Effector memory CD8-positive, alpha-beta T cell (primary cell): ENCODE measurements around the gene CDH2.

Experiments used
- ATAC-seq: fragments of 150-1000 bp; cut with Tn5 transposase; replicated peaks from 2 replicates; pipeline ENCODE4 v1.10.0; 2021; ENCODE audit warnings: mild to moderate bottlenecking, moderate library complexity
- DNase-seq, 3 experiments: peaks; one replicate each; pipeline ENCODE4 v3.0.0; 2021
- H3K27ac Mint-ChIP-seq, 2 donors: one replicate each; pipeline ENCODE4 v1.8.0; 2022; ENCODE audit warnings: mild to moderate bottlenecking in 2 of 2, mixed read lengths in 2 of 2, moderate library complexity in 2 of 2
- H3K27me3 Mint-ChIP-seq, 2 donors: one replicate each; pipeline ENCODE4 v1.8.0; 2022; ENCODE audit warnings: mixed read lengths in 2 of 2
- H3K36me3 Mint-ChIP-seq: one replicate; pipeline ENCODE4 v1.8.0; 2022; ENCODE audit warnings: mild to moderate bottlenecking, moderate library complexity, mixed read lengths; ENCODE audit not compliant: insufficient read depth
- H3K4me1 Mint-ChIP-seq, 2 donors: one replicate each; pipeline ENCODE4 v1.8.0; 2022; ENCODE audit warnings: low read depth in 2 of 2, mixed read lengths in 2 of 2
- H3K4me3 Mint-ChIP-seq, 2 donors: one replicate each; pipeline ENCODE4 v1.8.0; 2022; ENCODE audit warnings: mild to moderate bottlenecking in 2 of 2, mixed read lengths in 2 of 2, moderate library complexity in 2 of 2
- H3K9me3 Mint-ChIP-seq, 2 donors: one replicate each; pipeline ENCODE4 v1.8.0; 2022; ENCODE audit warnings: mixed read lengths in 2 of 2

Gene CDH2

GRCh38 chr18:28112056-28112470 lies 64.9 kb downstream of the CDH2 start:
- no peak overlapping the region for H3K27ac Mint-ChIP-seq
- H3K4me1 Mint-ChIP-seq, result no peaks in the 10 kb centered on the region
- DNase-seq (no peak), ATAC-seq (no peak)
- H3K9me3 Mint-ChIP-seq, result peaks cover 0 to 9% of the 10 kb centered on the region in 2 donors
- H3K36me3 Mint-ChIP-seq, result no peaks in the 10 kb centered on the region
- no peaks in the 10 kb centered on the region for H3K27me3 Mint-ChIP-seq
- H3K4me3 Mint-ChIP-seq, result no peak overlapping the region

- DNase-seq (no peak), ATAC-seq (no peak)
- Mint-ChIP-seq H3K4me3 (no peak overlapping the region), H3K27ac (no peak overlapping the region), H3K9me3 (peaks cover 0 to 9% of the 10 kb centered on the region in 2 donors), H3K4me1 (no peaks in the 10 kb centered on the region), H3K27me3 (no peaks in the 10 kb centered on the region), H3K36me3 (no peaks in the 10 kb centered on the region)
Observed at GRCh38 chr18:28110924-28111323, 66.0 kb downstream of the CDH2 start.

GRCh38 chr18:28109781-28110560 lies 67.0 kb downstream of the CDH2 start:
- Mint-ChIP-seq H3K4me1 (no peaks in the 10 kb centered on the region), H3K27ac (no peak overlapping the region), H3K36me3 (no peaks in the 10 kb centered on the region), H3K9me3 (peaks cover 0 to 9% of the 10 kb centered on the region in 2 donors), H3K27me3 (no peaks in the 10 kb centered on the region), H3K4me3 (no peak overlapping the region)
- ATAC-seq (no peak), DNase-seq (no peak)

- no peak for DNase-seq
- H3K36me3 Mint-ChIP-seq, result no peaks in the 10 kb centered on the region
- no peak for ATAC-seq
- no peak overlapping the region for H3K27ac Mint-ChIP-seq
- no peaks in the 10 kb centered on the region for H3K27me3 Mint-ChIP-seq
- no peak overlapping the region for H3K4me3 Mint-ChIP-seq
- peaks cover 0 to 9% of the 10 kb centered on the region in 2 donors for H3K9me3 Mint-ChIP-seq
- no peaks in the 10 kb centered on the region for H3K4me1 Mint-ChIP-seq
Observed at GRCh38 chr18:28108814-28109213, 68.1 kb downstream of the CDH2 start.

- peaks cover 0 to 8% of the 10 kb centered on the region in 2 donors for H3K9me3 Mint-ChIP-seq
- no peak overlapping the region for H3K4me3 Mint-ChIP-seq
- no peaks in the 10 kb centered on the region for H3K4me1 Mint-ChIP-seq
- H3K27me3 Mint-ChIP-seq, result no peaks in the 10 kb centered on the region
- ATAC-seq (no peak), DNase-seq (no peak)
- H3K27ac Mint-ChIP-seq, result no peak overlapping the region
- H3K36me3 Mint-ChIP-seq, result no peaks in the 10 kb centered on the region
Observed at GRCh38 chr18:28108254-28108653, 68.7 kb downstream of the CDH2 start.

GRCh38 chr18:28099237-28099636 lies 77.7 kb downstream of the CDH2 start:
- H3K27ac Mint-ChIP-seq, result no peak overlapping the region
- H3K9me3 Mint-ChIP-seq, result peaks cover 8% of the 10 kb centered on the region in 2 donors
- H3K4me3 Mint-ChIP-seq, result no peak overlapping the region
- H3K4me1 Mint-ChIP-seq, result no peaks in the 10 kb centered on the region
- H3K27me3 Mint-ChIP-seq, result no peaks in the 10 kb centered on the region
- ATAC-seq, result no peak
- H3K36me3 Mint-ChIP-seq, result no peaks in the 10 kb centered on the region
- DNase-seq, result no peak

GRCh38 chr18:28095631-28096030 lies 81.3 kb downstream of the CDH2 start:
- H3K9me3 Mint-ChIP-seq, result peaks cover 0 to 4% of the 10 kb centered on the region in 2 donors
- no peak for ATAC-seq
- H3K4me3 Mint-ChIP-seq, result no peak overlapping the region
- no peaks in the 10 kb centered on the region for H3K4me1 Mint-ChIP-seq
- H3K27ac Mint-ChIP-seq, result no peak overlapping the region
- no peaks in the 10 kb centered on the region for H3K27me3 Mint-ChIP-seq
- H3K36me3 Mint-ChIP-seq, result no peaks in the 10 kb centered on the region
- DNase-seq, result no peak

- no peaks in the 10 kb centered on the region for H3K27me3 Mint-ChIP-seq
- no peak for DNase-seq
- H3K27ac Mint-ChIP-seq, result no peak overlapping the region
- no peak for ATAC-seq
- H3K9me3 Mint-ChIP-seq, result peaks cover 0 to 8% of the 10 kb centered on the region in 2 donors
- no peaks in the 10 kb centered on the region for H3K36me3 Mint-ChIP-seq
- no peak overlapping the region for H3K4me3 Mint-ChIP-seq
- H3K4me1 Mint-ChIP-seq, result no peaks in the 10 kb centered on the region
Observed at GRCh38 chr18:28095041-28095440, 81.9 kb downstream of the CDH2 start.

GRCh38 chr18:28091197-28091596 lies 85.7 kb downstream of the CDH2 start:
- Mint-ChIP-seq H3K27ac (no peak overlapping the region), H3K9me3 (peaks cover 0 to 6% of the 10 kb centered on the region in 2 donors), H3K27me3 (no peaks in the 10 kb centered on the region), H3K36me3 (no peaks in the 10 kb centered on the region), H3K4me1 (no peaks in the 10 kb centered on the region), H3K4me3 (no peak overlapping the region)
- ATAC-seq, result no peak
- DNase-seq, result no peak

GRCh38 chr18:28088477-28088876 lies 88.5 kb downstream of the CDH2 start:
- ATAC-seq, result no peak
- Mint-ChIP-seq H3K36me3 (no peaks in the 10 kb centered on the region), H3K9me3 (peaks cover 10 to 13% of the 10 kb centered on the region in 2 donors), H3K27ac (no peak overlapping the region), H3K27me3 (no peaks in the 10 kb centered on the region), H3K4me1 (no peaks in the 10 kb centered on the region), H3K4me3 (no peak overlapping the region)
- DNase-seq, result no peak

- no peaks in the 10 kb centered on the region for H3K4me1 Mint-ChIP-seq
- DNase-seq (no peak), ATAC-seq (no peak)
- H3K36me3 Mint-ChIP-seq, result no peaks in the 10 kb centered on the region
- peaks cover 10 to 13% of the 10 kb centered on the region in 2 donors for H3K9me3 Mint-ChIP-seq
- no peaks in the 10 kb centered on the region for H3K27me3 Mint-ChIP-seq
- no peak overlapping the region for H3K27ac Mint-ChIP-seq
- H3K4me3 Mint-ChIP-seq, result no peak overlapping the region
Observed at GRCh38 chr18:28086670-28087552, 90.0 kb downstream of the CDH2 start.

GRCh38 chr18:28081516-28081915 lies 95.4 kb downstream of the CDH2 start:
- H3K27ac Mint-ChIP-seq, result no peak overlapping the region
- no peak for DNase-seq
- H3K36me3 Mint-ChIP-seq, result no peaks in the 10 kb centered on the region
- H3K4me3 Mint-ChIP-seq, result no peak overlapping the region
- no peak for ATAC-seq
- no peaks in the 10 kb centered on the region for H3K27me3 Mint-ChIP-seq
- H3K4me1 Mint-ChIP-seq, result no peaks in the 10 kb centered on the region
- H3K9me3 Mint-ChIP-seq, result peaks cover 7 to 10% of the 10 kb centered on the region in 2 donors

- Mint-ChIP-seq H3K36me3 (no peaks in the 10 kb centered on the region), H3K27me3 (no peaks in the 10 kb centered on the region), H3K9me3 (peaks cover 7 to 10% of the 10 kb centered on the region in 2 donors), H3K27ac (no peak overlapping the region), H3K4me3 (no peak overlapping the region), H3K4me1 (no peaks in the 10 kb centered on the region)
- no peak for DNase-seq
- no peak for ATAC-seq
Observed at GRCh38 chr18:28080876-28081300, 96.0 kb downstream of the CDH2 start.

- H3K4me1 Mint-ChIP-seq, result no peaks in the 10 kb centered on the region
- no peak overlapping the region for H3K27ac Mint-ChIP-seq
- DNase-seq (no peak), ATAC-seq (no peak)
- H3K36me3 Mint-ChIP-seq, result no peaks in the 10 kb centered on the region
- H3K9me3 Mint-ChIP-seq, result peaks cover under 1 to 2% of the 10 kb centered on the region in 2 donors
- H3K4me3 Mint-ChIP-seq, result no peak overlapping the region
- no peaks in the 10 kb centered on the region for H3K27me3 Mint-ChIP-seq
Observed at GRCh38 chr18:28079883-28080282, 97.0 kb downstream of the CDH2 start.
